WI38 (cell line): Measurements from ENCODE around the gene LAGE3.

Experiments
- H3K4me3 ChIP-seq: 2 replicates; pipeline ENCODE4 v1.5.1; 2011; ENCODE audit warnings: low read depth, mild to moderate bottlenecking, control low read depth, low read length
- TF ChIP-seq, protein P1 (sequence below): IDR thresholded peaks from 2 replicates; pipeline ENCODE4 v1.5.1; 2012; ENCODE audit warnings: low read depth, mild to moderate bottlenecking, control low read depth, low read length

LAGE3 gene

GRCh38 chrX:154486396-154487207, 7.5 kb upstream of the LAGE3 start, which contains the start of gene UBL4A:
Gene UBL4A (minus strand): TSS chrX:154486615. CDS start chrX:154486584, 31 bp downstream.
- H3K4me3 ChIP-seq = peak within 1 kb of the TSS; percentile 59
- TF ChIP-seq, protein P1, sequence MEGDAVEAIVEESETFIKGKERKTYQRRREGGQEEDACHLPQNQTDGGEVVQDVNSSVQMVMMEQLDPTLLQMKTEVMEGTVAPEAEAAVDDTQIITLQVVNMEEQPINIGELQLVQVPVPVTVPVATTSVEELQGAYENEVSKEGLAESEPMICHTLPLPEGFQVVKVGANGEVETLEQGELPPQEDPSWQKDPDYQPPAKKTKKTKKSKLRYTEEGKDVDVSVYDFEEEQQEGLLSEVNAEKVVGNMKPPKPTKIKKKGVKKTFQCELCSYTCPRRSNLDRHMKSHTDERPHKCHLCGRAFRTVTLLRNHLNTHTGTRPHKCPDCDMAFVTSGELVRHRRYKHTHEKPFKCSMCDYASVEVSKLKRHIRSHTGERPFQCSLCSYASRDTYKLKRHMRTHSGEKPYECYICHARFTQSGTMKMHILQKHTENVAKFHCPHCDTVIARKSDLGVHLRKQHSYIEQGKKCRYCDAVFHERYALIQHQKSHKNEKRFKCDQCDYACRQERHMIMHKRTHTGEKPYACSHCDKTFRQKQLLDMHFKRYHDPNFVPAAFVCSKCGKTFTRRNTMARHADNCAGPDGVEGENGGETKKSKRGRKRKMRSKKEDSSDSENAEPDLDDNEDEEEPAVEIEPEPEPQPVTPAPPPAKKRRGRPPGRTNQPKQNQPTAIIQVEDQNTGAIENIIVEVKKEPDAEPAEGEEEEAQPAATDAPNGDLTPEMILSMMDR = no peak

GRCh38 chrX:154486052-154486395, 6.9 kb upstream of the LAGE3 start:
- TF ChIP-seq, protein P1 = no peak

DNA sequence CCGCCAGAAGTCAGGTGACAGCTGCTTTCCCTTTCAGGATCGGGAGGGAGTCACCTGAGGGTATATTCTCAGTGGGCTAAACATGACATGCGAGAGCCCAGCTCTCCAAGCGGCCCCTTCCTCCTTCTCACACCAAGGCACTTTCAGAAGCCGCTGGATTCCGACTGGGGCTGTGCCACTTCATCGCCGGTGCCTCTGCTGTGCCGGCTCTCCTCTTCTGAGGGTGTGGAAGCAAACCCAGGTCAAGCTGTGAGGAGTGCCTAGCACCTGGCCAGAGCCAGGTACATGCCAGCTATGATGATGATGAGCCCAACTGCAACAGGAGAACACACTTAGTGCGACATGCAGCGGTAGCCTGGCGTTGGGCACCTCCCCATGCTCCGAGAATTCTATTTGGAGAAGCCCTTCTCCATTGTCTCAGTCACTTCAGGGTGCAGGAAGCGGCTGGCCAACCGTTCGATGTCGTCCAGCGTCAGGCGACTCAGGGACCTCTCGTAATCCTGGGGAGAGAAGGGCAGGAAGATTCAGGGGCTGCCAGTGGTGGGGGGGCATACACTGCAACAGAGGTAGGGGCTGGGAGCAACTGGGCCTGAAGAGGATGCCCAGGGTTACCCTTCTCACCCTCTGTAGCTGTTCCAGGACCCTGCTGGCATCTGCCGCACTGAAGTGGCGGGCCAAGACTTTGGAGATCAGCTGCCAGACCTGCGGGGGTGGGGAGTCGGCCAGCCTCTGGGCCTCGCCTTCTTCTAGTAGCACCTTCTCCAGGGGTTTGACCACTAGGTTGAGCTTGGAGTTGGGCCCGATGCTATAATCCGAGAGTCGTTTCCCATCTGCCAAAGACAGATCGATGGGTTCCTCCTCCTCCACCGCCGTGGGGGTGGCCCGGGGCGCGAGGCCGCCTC, 6.3 kb upstream of the LAGE3 start:
- H3K4me3 ChIP-seq = peak overlapping the region; percentile 59
- TF ChIP-seq, protein P1 = no peak

More at GRCh38 chrX:154486052-154486395, 6.9 kb upstream of the LAGE3 start:
- H3K4me3 ChIP-seq = peak overlapping the region; percentile 59

GRCh38 chrX:154484255-154485149, 5.4 kb upstream of the LAGE3 start:
- TF ChIP-seq, protein P1 = no peak
- no peak overlapping the region for H3K4me3 ChIP-seq

GRCh38 chrX:154483325-154483724, 4.2 kb upstream of the LAGE3 start:
- H3K4me3 ChIP-seq = no peak overlapping the region
- TF ChIP-seq, protein P1 = no peak

- TF ChIP-seq, protein P1 = no peak
- no peak overlapping the region for H3K4me3 ChIP-seq
These were observed 3.7 kb upstream of the LAGE3 start for GRCh38 chrX:154482786-154483185.
